Fibroblast of skin of left quadriceps (primary cell): ENCODE data around the gene NEAT1.
A peak's percentile ranks its signal among the peaks of the same experiment; 100 is the strongest.

ENCODE experiments used
- DNase-seq, 2 experiments: peaks; one replicate each; pipeline ENCODE4 v3.0.0-alpha.2; 2013; ENCODE audit warnings: low read depth in 2 of 2

Gene NEAT1

GRCh38 chr11:65422633-65423515, at the start of gene NEAT1:
Gene NEAT1, plus strand, starts transcription at chr11:65422798.
- DNase-seq = peak; percentile 89 to 92

GRCh38 chr11:65373839-65374580, 48.6 kb upstream of the NEAT1 start:
- no peak for DNase-seq

- no peak for DNase-seq
Observed at GRCh38 chr11:65375012-65375411, 47.6 kb upstream of the NEAT1 start.

DNA sequence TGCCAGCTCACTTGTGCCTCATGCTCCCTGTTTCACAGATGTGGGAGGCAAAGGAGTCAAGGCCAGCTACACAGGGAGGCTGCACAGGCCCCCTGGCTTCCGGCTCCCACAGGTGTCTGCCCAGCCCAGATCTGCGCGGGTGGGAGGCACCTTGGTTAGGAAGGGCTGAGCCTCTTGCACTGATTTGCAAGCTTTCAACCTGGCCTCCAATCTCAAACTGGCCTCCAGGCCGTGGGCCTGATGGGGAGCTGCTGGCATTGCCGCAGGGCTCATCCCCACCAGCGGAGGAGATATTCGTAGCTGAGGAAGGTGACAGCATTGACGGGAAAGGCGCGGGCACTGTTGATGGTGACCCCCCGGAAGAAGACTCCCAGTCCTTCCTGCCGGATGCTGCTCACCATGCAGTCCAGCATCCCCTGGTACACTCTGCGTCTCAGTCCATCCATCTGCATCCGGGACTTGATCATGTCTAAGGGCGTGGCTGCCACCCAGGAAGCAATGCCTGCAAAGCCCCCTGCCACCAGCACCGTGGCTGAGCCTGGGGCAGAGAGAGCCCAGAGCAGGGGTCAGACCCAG, 46.4 kb upstream of the NEAT1 start:
- no peak for DNase-seq

- DNase-seq = no peak
Observed at GRCh38 chr11:65377036-65377435, 45.6 kb upstream of the NEAT1 start.

DNA sequence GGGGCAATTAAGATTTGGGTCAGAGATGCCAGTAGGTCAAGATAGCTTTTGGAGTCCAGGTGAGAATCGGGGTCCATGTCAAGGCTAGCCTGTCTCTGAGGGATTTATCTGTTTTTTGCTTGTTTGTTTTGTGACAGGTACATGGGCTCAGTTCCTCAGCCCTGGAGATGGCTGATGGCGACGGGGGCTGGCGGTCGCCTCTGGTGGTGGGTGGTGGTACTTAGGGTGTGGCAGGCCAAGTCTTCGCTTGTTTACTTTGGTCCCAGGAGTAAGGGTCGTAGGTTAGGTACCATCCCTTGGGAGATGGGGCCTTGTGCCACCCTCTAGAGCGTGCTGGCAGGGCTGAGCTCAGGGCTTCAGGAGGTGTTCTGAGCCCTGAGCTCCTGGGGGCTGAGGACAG, 44.8 kb upstream of the NEAT1 start:
- no peak for DNase-seq

DNA sequence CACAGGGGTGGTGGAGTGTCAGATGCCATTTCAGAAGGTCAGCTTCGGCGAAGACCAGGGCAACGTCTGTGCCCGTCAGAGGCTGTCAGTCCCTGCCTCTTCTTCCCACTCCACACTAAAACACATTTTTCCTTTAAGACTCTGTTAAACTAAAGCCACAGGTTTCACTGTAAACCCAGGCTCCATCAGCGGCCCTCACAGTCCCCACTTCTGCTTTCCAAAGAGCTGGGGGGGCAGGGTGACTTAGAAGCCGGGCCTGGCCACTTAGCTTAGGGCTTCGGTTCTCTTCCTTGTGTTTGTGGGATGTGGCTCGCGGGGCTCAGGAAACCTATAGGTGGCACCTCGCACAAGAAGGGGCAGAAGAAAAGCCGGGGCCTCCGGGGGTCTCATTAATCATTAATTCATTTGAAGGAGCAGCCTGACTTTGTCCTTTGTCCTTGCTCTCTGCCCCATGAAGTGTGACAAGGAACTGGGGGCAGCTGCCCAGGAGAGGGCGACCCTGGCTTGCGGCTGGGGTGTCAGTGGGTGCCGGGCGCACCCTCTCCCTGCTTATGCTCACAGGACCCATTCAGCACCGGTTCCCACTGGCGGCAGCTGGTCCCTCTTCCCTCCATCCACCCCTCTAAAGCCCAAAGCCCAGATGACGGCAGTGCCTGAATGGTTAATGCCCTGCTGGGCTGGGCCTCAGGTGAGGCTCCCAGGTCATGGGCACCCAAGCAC, 44.2 kb upstream of the NEAT1 start:
- DNase-seq = no peak

DNA sequence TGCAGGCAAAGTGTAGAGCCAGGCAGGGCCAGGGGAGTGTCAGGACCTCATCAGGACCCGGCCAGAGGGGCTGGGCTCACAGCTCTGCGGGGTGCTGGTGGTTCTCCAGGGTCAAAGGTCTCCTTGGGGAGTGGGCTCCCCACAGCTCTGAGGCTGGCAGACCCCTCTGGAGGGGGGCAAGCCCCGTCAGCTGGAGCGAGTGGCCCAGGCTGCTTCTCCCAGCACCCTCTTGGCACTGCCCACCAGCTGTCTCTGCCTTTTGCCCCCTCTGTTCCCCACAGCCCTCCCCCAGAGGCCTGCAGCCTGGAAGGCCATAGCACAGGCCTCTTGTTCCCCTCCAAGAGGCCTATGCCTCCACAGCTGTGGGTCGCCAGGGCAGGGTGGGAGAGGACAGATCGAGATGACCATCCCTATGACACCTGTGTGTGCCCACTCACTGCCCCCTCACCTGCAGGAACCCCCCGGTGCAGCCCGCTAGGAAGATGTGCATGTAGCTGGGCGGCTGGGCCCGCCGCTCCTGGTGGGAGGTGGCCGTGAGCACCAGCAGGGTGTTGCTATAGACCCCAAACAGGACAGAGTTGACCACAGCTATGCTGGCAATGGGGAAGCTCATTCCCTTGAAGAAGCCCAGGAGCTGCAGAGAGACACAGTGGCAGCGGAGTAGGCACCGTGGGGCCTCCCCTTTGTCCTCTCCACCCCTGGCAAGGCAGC, 43.5 kb upstream of the NEAT1 start:
- DNase-seq = no peak

GRCh38 chr11:65379698-65380459, 42.7 kb upstream of the NEAT1 start:
- DNase-seq = no peak

- DNase-seq = no peak
Observed at GRCh38 chr11:65380460-65381119, 42.0 kb upstream of the NEAT1 start.

GRCh38 chr11:65381716-65382032, 40.9 kb upstream of the NEAT1 start:
- no peak for DNase-seq

DNA sequence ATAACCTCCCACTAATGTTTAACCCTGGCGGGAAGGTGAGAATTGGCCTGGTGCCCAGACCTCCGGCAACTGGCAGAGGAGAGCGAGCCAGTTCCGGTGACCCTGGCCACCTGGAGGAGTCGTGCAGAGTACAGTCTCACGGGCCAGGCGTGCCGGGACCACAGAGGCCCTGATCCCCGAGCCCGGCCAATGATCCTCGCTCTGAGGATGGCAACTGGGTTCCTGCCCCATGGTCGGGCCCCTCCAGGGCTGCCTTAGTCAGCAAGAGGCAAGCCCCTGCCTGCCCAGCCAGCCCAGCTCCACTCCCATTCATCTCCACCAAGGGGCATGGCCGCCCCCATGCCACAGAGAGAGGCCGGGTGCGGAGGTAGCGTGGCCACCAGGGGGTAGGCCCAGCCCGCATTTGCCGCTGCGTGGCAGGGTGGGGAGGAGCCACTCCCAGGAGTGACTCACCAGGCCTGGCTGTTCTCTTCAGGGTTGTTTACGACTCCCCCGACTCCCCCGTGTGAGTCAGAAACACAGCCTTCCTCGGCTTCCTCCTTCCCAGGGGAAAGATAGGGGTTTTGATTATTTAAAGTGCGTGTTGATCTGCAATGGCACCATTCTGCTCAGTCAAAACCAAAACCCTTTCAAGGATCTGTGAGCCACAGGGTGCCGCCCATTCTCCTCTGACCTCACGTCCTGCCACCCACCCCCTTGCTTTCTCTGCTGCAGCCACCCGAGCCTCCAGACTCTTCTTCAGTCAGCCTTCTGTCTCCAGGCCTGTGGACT, 40.4 kb upstream of the NEAT1 start, which contains the start of gene SLC25A45:
Gene SLC25A45, minus strand, starts transcription at position 614 of the 771 bp plus-strand sequence. CDS start 695 bp downstream, outside the sequence.
- DNase-seq = peak; percentile 98 to 99

DNA sequence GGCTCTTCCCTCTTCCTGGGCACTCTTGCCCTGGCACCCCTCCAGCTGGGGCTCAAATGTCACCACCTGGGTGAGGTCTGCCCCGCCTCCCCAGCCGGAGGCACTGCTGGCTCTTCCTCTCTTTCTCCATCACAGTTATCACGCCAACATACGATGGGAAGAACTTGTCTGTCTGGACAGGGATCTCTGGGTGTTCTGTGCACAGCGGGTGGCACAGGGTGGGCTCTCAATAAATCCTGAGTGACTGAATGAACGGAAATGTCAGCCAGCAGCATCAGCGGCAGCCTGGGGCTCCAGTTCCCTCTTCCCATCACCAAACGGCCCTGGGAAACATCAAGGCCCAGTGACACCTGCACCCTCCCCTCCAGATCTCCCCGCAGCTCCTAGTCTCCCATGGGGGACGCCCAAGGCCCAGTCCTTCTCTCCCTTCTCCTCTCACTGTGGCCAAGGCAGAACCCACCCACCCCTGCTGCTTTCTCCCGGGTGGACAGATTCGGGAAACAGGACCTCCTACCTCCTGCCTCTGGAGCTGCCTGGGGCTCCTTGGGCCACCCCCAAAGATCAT, 39.7 kb upstream of the NEAT1 start:
- no peak for DNase-seq

DNA sequence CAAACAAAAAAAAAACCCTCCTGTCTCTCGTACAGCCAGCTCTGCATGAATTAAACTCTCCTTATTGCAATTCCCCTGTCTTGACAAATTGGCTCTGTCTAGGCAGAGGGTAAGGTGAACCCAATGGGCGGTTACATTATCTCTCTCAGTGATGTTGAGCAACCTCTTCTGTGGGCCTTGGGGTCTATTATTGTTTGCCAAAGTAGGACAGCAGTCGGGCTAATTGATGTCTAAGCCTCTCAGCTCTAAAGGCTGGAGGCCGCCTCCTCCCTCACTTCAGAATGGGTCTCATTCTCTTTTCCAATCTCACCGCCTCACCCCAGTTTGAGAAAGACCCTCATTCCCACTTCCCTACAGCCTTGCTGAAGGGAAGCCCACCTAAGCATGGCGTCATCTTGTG, 38.8 kb upstream of the NEAT1 start:
- DNase-seq = no peak

- DNase-seq = no peak
Observed at GRCh38 chr11:65384301-65384889, 38.2 kb upstream of the NEAT1 start.

DNA sequence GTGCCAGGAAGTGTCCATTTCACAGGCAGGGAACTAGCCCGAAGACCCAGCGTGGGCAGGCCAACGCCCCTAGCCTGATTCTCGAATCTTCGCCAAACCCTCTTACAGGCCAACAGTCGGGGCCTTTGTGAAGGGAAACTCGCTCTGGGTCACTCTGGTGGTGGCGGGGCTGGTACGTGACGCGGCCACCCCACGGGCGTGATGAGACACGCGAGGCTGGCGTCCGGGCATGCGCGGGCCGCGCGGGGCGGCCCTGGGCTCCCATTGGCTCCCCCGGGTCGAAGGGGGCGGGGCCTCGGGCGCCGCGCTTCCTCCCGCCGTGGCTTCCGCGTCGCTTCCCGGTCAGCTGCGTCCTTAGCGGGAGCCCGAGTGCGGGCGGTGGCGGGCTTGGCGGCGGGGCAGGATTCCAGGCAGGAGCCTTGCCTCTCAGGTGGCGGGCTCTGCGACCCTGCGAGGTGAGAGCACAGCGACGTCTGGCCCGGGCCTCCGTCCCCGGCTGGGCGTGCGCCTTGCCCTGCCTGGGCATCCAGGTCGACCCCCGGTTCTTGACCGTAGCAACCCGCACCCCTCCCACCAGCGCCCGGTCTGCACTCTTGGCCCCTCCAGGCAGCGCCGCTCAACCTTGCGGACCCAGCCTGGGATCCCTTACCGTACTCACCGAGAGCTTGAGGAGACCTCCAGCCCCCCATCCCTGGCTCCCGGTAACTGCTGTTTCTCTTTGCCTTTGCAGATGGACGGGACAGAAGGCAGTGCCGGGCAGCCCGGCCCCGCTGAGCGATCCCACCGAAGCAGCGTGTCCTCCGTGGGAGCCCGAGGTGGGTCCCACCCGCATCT, 36.1 kb upstream of the NEAT1 start, which contains the start of gene FRMD8:
Gene FRMD8, plus strand, starts transcription at position 331 of the 834 bp plus-strand sequence. Its CDS starts 400 bp downstream, at position 731.
- DNase-seq = peak; percentile 39 to 44

DNA sequence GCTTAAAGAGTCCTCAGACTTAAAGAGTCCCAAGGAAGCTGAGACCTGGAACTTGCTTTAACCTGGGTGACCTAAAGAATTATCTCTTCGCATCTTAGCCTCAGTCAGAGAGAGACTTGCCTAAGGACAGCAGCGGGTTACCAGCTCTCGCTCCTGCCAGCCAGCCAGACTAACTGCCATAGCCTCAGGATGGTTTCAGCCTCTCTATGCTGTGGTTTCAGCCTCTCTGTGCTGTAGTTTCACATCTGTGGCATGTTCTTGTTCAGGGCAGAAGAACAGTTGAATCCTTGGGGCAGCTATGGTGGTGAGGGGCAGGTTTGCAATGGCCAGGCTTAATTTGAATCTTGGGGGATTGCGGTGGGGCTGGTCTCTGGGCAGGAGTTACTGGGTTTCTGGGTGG, 33.9 kb upstream of the NEAT1 start:
- DNase-seq = no peak
